22Rv1 (cell line): ENCODE measurements around the gene ATP6V1E1.

Experiments
- CTCF ChIP-seq: fragments of 450-650 bp; IDR thresholded peaks from 2 replicates; pipeline ENCODE4 v1.5.1; 2017; ENCODE audit warnings: mild to moderate bottlenecking
- ZFX ChIP-seq: fragments of 450-650 bp; IDR thresholded peaks from 2 replicates; pipeline ENCODE4 v1.6.1; 2017; ENCODE audit warnings: antibody characterized with exemption, borderline replicate concordance

- TF ChIP-seq CTCF (no peak), ZFX (no peak)
Measured at GRCh38 chr22:17581631-17582030, 46.9 kb downstream of the ATP6V1E1 start.
